Pancreas (tissue), 10 donors: Measurements from ENCODE around the gene POLD4. TPM values are rescaled to one million over a fixed set of nuclear protein-coding genes. Genes with fewer than 3 reads are reported as not detected.

Source experiments
- ATAC-seq, 4 donors: fragments of 200-7000 bp; cut with Tn5 transposase; one replicate each; pipeline versions ENCODE4 v1.8.0 to v1.9.1; 2020; ENCODE audit warnings: mild to moderate bottlenecking in 4 of 4, moderate library complexity in 4 of 4
- DNase-seq, 6 donors: peaks; one replicate each; pipeline ENCODE4 v3.0.0-alpha.2; 2020
- FAIRE-seq: peaks from 2 replicates; lab custom pipeline; 2012; peaks lifted over from hg19 to GRCh38; lab: Jason Lieb, UNC
- H3K27ac ChIP-seq, 4 donors: fragments of 200-600 bp; sonication (generic); 1 replicate in 3 of 4; 2 replicates in 1 of 4; pipeline versions ENCODE4 v1.5.0 to v1.8.0; 2020
- H3K27me3 ChIP-seq, 4 donors: fragments of 200-600 bp; one replicate each; pipeline ENCODE4 v1.8.0; 2021
- H3K36me3 ChIP-seq, 3 donors: fragments of 200-600 bp; sonication (generic) in 1 of 3; one replicate each; pipeline versions ENCODE4 v1.5.0 to v1.8.0; 2020 to 2021
- H3K4me1 ChIP-seq, 3 donors: fragments of 200-600 bp; one replicate each; pipeline ENCODE4 v1.8.0; 2021
- H3K4me3 ChIP-seq, 4 donors: fragments of 200-600 bp; sonication (generic) in 2 of 4; one replicate each; pipeline versions ENCODE4 v1.5.0 to v1.8.0; 2020 to 2021
- H3K9me3 ChIP-seq, 4 donors: fragments of 200-600 bp; one replicate each; pipeline ENCODE4 v1.8.0; 2021
- CTCF ChIP-seq, 4 donors: fragments of 200-600 bp; sonication (generic) in 3 of 4; IDR thresholded peaks; one replicate each; pipeline versions ENCODE4 v1.5.0 to v1.8.0; 2021; ENCODE audit warnings: antibody characterized with exemption in 4 of 4
- WGBS, 2 donors: extraction: QIAGEN DNeasy Blood & Tissue Kit; methylation state at CpG; one replicate each; pipeline ENCODE4 v1.1.7; 2013; 5-methylcytosine and 5-hydroxymethylcytosine counted together
- intact Hi-C, 3 donors: fragments of 100-400 bp; cut with DNase I; formaldehyde crosslinking; loops; one replicate each; pipeline versions ENCODE4 v1.11.1 to v1.14.2; 2022
- polyA plus RNA-seq, 2 donors: library from polyadenylated mRNA; stranded (reverse); fragments of 200-250 nt; gene quantifications; one replicate each; pipeline ENCODE4 v1.2.3, GENCODE V29; 2013
- total RNA-seq, 6 donors: library from RNA; stranded (reverse); fragmentation: NEBNext Ultra II Directional in 4 of 6; extraction: Animal tissue kit (Norgen Biotek cat#: 25700) in 4 of 6; gene quantifications; one replicate each; pipeline versions ENCODE4 v1.2.1 to v1.2.4, GENCODE V29; 2021 to 2023
- donor health status: healthy with polysubstance abuse.
- donor health status: DM: no; HTN: no; CAD: no; lungs with moderate emphysema.
- donor health status: DM: no; HTN: no; CAD: no.
- donor health status: control.
- donor health status: control.
- donor health status: Bipolar disorder and iron deficiency.
- donor health status: DM: yes; HTN: yes; CAD: no.
- donor health status: DM: no; HTN: no; CAD: no.
- donor health status: DM: no; HTN: no; CAD: no.
- donor health status: DM: yes; HTN: yes; CAD: no.

POLD4 gene
- total and polyA plus RNA-seq, 8 donors: 35.0 to 99.3 (median 46.0) TPM

GRCh38 chr11:67373648-67374570 lies 20.6 kb upstream of the POLD4 start:
- peak; percentile 66 to 81 (median 79) for ATAC-seq
- peak; percentile 87 to 93 (median 88) for DNase-seq
- intact Hi-C loops: no loop called here
- Histone ChIP-seq H3K4me3 (peak overlapping the region; percentile 62 to 82 (median 81)), H3K27ac (peak overlapping the region; percentile 80 to 95 (median 86)), H3K9me3 (no peaks in the 10 kb centered on the region), H3K4me1 (peaks cover 0 to 14% (median 0%) of the 10 kb centered on the region in 3 donors), H3K36me3 (no peaks in the 10 kb centered on the region), H3K27me3 (no peaks in the 10 kb centered on the region)
- FAIRE-seq: no peak
- peak in 3 of 4 donors; percentile 29 to 61 (median 58) for TF ChIP-seq CTCF (IDR thresholded peaks at IDR 0.05)
- 6 to 9% methylated on average over 36 to 40 of the region's 40 CpGs for WGBS, 2 donors

- Histone ChIP-seq H3K27me3 (no peaks in the 10 kb centered on the region), H3K9me3 (no peaks in the 10 kb centered on the region), H3K27ac (peak within 1 kb of the TSS; percentile 80 to 95 (median 86)), H3K36me3 (no peaks in the 10 kb centered on the region), H3K4me1 (peaks cover 0 to 14% (median 0%) of the 10 kb centered on the region in 3 donors), H3K4me3 (peak within 1 kb of the TSS; percentile 62 to 82 (median 81))
- DNase-seq (peak; percentile 68 to 90 (median 81)), ATAC-seq (peak; percentile 36 to 70 (median 58)), FAIRE-seq (no peak)
- intact Hi-C loops: no loop called here
- no peak for TF ChIP-seq CTCF (IDR thresholded peaks at IDR 0.05)
- WGBS, 2 donors: 1% methylated on average over 50 to 74 of the region's 76 CpGs
Measured at GRCh38 chr11:67372993-67373647, 19.8 kb upstream of the POLD4 start, which contains the start of gene CLCF1. Gene CLCF1, minus strand, starts transcription at chr11:67373598. Its CDS starts 59 bp downstream, at chr11:67373539.

- no peak for FAIRE-seq
- H3K36me3 ChIP-seq: no peaks in the 10 kb centered on the region
- H3K27me3 ChIP-seq: no peaks in the 10 kb centered on the region
- no peaks in the 10 kb centered on the region for H3K9me3 ChIP-seq
- ATAC-seq: peak in 3 of 4 donors; percentile 5 to 27 (median 23)
- 1 to 5% methylated on average over 11 to 78 of the region's 78 CpGs for WGBS, 2 donors
- intact Hi-C loops: no loop called here
- H3K27ac ChIP-seq: peak overlapping the region in 3 of 4 donors; percentile 84 to 95 (median 89)
- TF ChIP-seq CTCF (IDR thresholded peaks at IDR 0.05): no peak
- peak overlapping the region; percentile 62 to 82 (median 81) for H3K4me3 ChIP-seq
- peaks cover 0 to 14% (median 0%) of the 10 kb centered on the region in 3 donors for H3K4me1 ChIP-seq
- peak in 1 of 6 donors; percentile 65 for DNase-seq
Measured at GRCh38 chr11:67372321-67372992, 19.1 kb upstream of the POLD4 start.

GRCh38 chr11:67371911-67372320 lies 18.6 kb upstream of the POLD4 start:
- H3K4me1 ChIP-seq: peaks cover 0 to 14% (median 0%) of the 10 kb centered on the region in 3 donors
- H3K9me3 ChIP-seq: no peaks in the 10 kb centered on the region
- no peak for DNase-seq
- peak in 1 of 4 donors; percentile 6 for ATAC-seq
- WGBS, 2 donors: 13 to 17% methylated on average over 16 of the region's 16 CpGs
- FAIRE-seq: no peak
- intact Hi-C loops: no loop called here
- H3K27ac ChIP-seq: peak overlapping the region in 3 of 4 donors; percentile 84 to 95 (median 89)
- peak overlapping the region; percentile 62 to 82 (median 81) for H3K4me3 ChIP-seq
- TF ChIP-seq CTCF (IDR thresholded peaks at IDR 0.05): no peak
- H3K36me3 ChIP-seq: no peaks in the 10 kb centered on the region
- H3K27me3 ChIP-seq: no peaks in the 10 kb centered on the region
